Activated CD4-positive, alpha-beta T cell treated with anti-CD3 and anti-CD28 coated beads, Interleukin-2, amount 10 ng/mL, durations not matched to agents 24 days and 14 days (primary cell): Measurements from ENCODE around the gene C5orf24. TPM values are rescaled to one million over a fixed set of nuclear protein-coding genes. Genes with fewer than 3 reads are reported as not detected.

ENCODE experiments used
- DNase-seq: peaks from one replicate; pipeline ENCODE4 v3.0.0; 2022
- H3K27ac Mint-ChIP-seq: one replicate; pipeline ENCODE4 v1.8.0; 2022; ENCODE audit warnings: mild to moderate bottlenecking, mixed read lengths
- H3K27me3 Mint-ChIP-seq: one replicate; pipeline ENCODE4 v1.8.0; 2022; ENCODE audit warnings: mixed read lengths
- H3K36me3 Mint-ChIP-seq: one replicate; pipeline ENCODE4 v1.8.0; 2022; ENCODE audit warnings: low read depth, mild to moderate bottlenecking, mixed read lengths
- H3K4me1 Mint-ChIP-seq: one replicate; pipeline ENCODE4 v1.8.0; 2021; ENCODE audit warnings: mixed read lengths
- H3K4me3 Mint-ChIP-seq: one replicate; pipeline ENCODE4 v1.8.0; 2022; ENCODE audit warnings: mild to moderate bottlenecking, moderate library complexity, mixed read lengths
- H3K9me3 Mint-ChIP-seq: one replicate; pipeline ENCODE4 v1.8.0; 2021; ENCODE audit warnings: mixed read lengths
- intact Hi-C: fragments of 100-400 bp; cut with micrococcal nuclease; formaldehyde crosslinking; loops from one replicate; pipeline ENCODE4 v1.15.1; 2023
- total RNA-seq: library from RNA; stranded (reverse); gene quantifications from 2 replicates; pipeline ENCODE4 v1.2.3, GENCODE V29; 2022

Gene C5orf24
- 38.7 and 43.9 TPM in 2 replicates for total RNA-seq

DNA sequence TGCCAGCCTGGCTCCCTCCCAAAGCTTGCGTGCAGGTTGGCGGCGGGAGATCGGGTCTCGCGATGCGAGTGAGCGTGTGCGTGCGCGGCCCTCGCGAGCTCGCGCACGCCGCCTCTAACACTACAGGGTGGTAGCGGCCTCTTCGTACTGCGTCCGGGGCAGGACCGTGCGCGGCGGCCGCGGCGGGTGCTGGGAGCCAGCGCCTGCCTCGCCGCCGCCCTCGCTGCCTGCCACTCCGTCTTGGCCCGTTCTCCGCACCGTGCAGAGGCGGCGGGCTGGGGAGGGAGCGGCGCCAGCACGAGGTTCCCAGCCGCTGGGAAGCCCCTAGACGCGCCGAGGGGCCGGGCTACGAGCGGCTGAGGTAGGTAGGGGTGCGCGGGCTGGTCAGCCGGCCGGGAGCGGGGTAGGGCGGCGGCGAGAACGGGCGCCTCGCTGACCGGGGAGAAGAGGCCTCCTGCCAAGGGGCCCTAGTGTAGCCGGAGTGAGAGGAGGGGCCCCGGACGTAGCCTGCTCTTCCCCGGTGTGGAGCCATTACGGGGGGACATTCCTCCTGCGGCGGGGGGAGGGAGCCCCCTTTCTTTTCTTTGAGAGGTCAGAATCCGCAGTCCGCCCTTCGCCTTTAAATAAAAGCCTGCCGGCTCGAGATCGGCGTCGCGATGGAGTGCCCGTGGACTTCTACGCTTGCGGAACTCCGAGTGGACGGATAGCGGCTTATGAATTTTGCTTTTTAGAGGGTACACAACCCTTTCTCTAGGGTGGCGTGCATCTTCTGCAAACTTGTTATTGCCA lies at the start of gene C5orf24:
TSS of gene C5orf24 (plus strand) at position 117 of the 789 bp plus-strand sequence. CDS start 8,933 bp downstream, outside the sequence.
- intact Hi-C loops = loop anchor here (1.0 to 5.0 kb wide), 5 partner anchors 28 to 108 kb away; partner anchors contain the start of genes CAMLG, DDX46 and TXNDC15
- Mint-ChIP-seq H3K4me1 (peaks cover 21% of the 10 kb centered on the region), H3K4me3 (peak within 1 kb of the TSS; percentile 98), H3K27me3 (no peaks in the 10 kb centered on the region), H3K36me3 (peaks cover 19% of the 10 kb centered on the region), H3K27ac (peak within 1 kb of the TSS; percentile 97), H3K9me3 (no peaks in the 10 kb centered on the region)
- DNase-seq = peak; percentile 98

DNA sequence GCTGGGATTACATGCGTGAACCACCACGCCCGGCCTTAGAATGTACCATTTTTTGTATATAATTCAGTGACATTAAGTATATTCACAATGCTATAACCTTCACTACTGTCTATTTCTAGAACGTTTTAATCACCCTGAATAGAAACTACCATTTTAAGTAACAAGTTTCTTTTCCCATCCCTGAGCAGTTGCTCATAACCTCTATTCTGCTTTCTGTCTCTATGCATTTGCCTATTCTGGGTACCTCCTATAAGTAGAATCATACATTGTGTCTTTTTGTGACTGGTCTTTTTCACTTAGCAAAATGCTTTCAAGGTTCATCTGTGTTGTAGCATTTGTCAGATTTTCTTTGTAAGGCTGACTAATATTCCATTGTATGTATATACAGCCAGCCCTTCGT lies 47.3 kb upstream of the C5orf24 start:
- H3K27me3 Mint-ChIP-seq = no peaks in the 10 kb centered on the region
- H3K4me3 Mint-ChIP-seq = no peak overlapping the region
- H3K9me3 Mint-ChIP-seq = no peaks in the 10 kb centered on the region
- H3K4me1 Mint-ChIP-seq = no peaks in the 10 kb centered on the region
- no peak for DNase-seq
- H3K36me3 Mint-ChIP-seq = peaks cover 51% of the 10 kb centered on the region
- intact Hi-C loops = no loop called here
- peak overlapping the region; percentile 7 for H3K27ac Mint-ChIP-seq

DNA sequence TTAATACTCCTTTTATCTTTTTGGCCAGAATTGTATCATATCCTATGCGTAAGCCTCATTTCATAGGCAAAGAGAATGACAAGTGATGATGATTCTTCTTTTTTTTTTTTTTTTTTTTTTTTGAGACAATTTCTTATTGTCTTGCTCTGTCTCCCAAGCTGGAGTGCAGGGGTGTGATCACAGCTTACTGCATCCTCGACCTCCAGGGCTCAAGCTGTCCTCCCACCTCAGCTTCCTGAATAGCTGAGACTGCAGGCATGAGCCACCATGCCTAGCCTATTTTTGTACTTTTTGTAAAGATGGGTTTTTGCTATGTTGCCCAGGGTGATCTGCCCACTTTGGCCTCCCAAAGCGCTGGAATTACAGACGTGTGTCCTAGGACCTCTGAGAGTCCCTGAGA lies 41.9 kb upstream of the C5orf24 start:
- Mint-ChIP-seq H3K4me3 (no peak overlapping the region), H3K27me3 (no peaks in the 10 kb centered on the region), H3K36me3 (peaks cover 28% of the 10 kb centered on the region), H3K9me3 (no peaks in the 10 kb centered on the region), H3K4me1 (no peaks in the 10 kb centered on the region), H3K27ac (no peak overlapping the region)
- no peak for DNase-seq
- intact Hi-C loops = no loop called here

DNA sequence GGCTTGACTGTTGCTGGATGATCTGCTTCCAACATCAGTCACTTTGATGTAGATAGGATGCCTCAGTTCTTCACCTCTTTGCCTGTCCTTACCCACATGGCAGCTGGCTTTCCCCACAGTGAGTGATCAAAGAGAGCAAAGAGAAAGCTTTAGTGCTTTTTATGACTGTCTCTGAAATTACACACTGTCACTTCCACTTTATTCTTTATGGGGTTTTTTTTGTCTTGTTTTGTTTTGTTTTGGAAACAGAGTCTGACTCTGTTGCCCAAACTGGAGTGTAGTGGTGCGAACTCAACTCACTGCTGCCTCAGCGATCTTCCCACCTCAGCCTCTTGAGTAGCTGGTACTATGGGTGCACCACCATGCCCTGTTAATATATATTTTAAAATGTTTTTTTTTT lies 32.4 kb upstream of the C5orf24 start:
- no peaks in the 10 kb centered on the region for H3K27me3 Mint-ChIP-seq
- peaks cover 43% of the 10 kb centered on the region for H3K36me3 Mint-ChIP-seq
- intact Hi-C loops = loop anchor here (2.0 to 5.0 kb wide), 2 partner anchors 34 to 75 kb away; partner anchors contain the start of genes C5orf24 and CAMLG
- H3K4me1 Mint-ChIP-seq = peaks cover 9% of the 10 kb centered on the region
- H3K9me3 Mint-ChIP-seq = no peaks in the 10 kb centered on the region
- H3K27ac Mint-ChIP-seq = peak overlapping the region; percentile 82
- no peak overlapping the region for H3K4me3 Mint-ChIP-seq
- DNase-seq = peak; percentile 78

DNA sequence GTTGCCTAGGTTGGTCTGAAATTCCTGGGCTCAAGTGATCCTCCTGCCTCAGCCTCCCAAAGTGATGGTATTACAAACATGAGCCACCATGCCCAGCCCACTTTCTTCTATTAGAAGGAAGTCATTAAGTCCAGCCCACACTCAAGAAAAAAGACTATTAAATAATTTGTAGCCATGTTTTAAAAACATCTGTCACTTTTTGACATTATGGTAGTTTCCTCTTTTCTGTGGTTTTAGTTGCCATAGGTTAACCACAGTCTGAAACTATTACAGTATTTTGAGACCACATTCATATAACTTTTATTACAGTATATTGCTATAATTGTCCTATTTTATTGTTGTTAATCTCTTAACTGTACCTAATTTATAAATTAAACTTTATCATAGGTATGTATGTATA lies 31.9 kb upstream of the C5orf24 start:
- Mint-ChIP-seq H3K27ac (no peak overlapping the region), H3K9me3 (no peaks in the 10 kb centered on the region), H3K4me1 (peaks cover 9% of the 10 kb centered on the region), H3K36me3 (peaks cover 45% of the 10 kb centered on the region), H3K4me3 (no peak overlapping the region), H3K27me3 (no peaks in the 10 kb centered on the region)
- DNase-seq = no peak
- intact Hi-C loops = loop anchor here (2.0 to 5.0 kb wide), 2 partner anchors 33 to 75 kb away; partner anchors contain the start of genes C5orf24 and CAMLG

DNA sequence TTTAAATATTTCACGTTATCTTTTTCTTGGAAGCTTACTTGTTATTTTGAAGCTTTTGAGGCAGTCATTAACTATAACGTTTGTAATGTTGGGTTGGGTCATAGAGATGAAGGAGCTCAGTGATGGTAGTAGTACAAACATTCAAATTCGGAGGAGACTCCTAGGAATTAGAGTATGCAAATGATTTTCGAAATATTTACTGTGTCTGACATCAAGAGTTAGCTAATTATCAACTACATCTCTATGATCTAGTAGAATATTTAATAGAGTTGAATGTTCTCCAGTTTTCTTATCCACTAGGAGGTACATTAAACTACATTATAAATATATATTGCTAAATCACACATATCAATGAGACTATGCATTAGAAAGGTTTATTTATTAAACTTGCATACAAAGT lies 28.8 kb upstream of the C5orf24 start:
- H3K27ac Mint-ChIP-seq = no peak overlapping the region
- intact Hi-C loops = no loop called here
- no peak for DNase-seq
- H3K4me3 Mint-ChIP-seq = no peak overlapping the region
- peaks cover 9% of the 10 kb centered on the region for H3K4me1 Mint-ChIP-seq
- H3K27me3 Mint-ChIP-seq = no peaks in the 10 kb centered on the region
- H3K36me3 Mint-ChIP-seq = peaks cover 44% of the 10 kb centered on the region
- H3K9me3 Mint-ChIP-seq = no peaks in the 10 kb centered on the region

DNA sequence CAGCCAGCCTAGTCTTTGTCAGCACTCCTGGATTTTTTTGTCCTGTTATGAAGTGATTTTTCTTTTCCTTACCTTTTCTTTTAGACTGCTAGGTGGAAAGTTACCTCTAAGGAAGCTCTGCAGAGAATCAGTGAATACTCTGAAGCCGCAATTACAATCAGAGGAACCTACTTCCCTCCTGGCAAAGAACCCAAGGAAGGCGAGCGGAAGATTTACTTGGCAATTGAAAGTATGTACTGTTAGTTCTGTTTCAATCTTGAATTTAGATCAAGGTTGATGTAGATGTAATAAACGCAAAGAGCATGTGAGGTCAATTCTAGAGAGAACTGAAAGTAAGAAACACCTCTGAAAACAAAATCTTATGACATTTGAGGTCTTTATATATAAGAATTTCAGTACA lies 27.0 kb upstream of the C5orf24 start:
- Mint-ChIP-seq H3K4me3 (no peak overlapping the region), H3K27ac (no peak overlapping the region), H3K27me3 (no peaks in the 10 kb centered on the region), H3K4me1 (peaks cover under 1% of the 10 kb centered on the region), H3K36me3 (peaks cover 39% of the 10 kb centered on the region), H3K9me3 (no peaks in the 10 kb centered on the region)
- no peak for DNase-seq
- intact Hi-C loops = no loop called here

DNA sequence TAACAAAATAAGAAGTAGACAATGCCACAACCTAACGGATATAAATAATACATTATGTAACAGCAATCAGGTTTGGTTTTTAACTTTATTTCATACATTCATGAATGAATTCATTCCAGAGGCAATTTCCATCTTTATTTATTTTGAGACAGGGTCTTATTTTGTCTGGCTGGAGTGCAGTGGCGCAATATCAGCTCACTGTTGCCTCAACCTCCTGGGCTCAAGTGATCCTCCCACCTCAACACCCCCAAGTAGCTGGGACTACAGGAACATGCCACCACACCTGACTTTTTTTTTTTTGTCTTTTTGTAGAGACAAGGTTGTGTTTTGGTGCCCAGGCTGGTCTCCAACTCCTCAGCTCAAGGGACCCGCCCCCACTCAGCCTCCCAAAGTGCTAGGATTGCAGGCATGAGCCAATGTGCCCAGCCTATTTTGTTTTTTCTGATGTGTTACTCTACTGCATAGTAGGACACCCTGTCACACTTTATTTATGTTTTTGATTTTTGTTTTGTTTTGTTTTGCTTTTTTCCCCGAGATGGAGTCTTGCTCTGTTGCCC lies 26.3 kb upstream of the C5orf24 start:
- no peak for DNase-seq
- Mint-ChIP-seq H3K27ac (no peak overlapping the region), H3K4me3 (no peak overlapping the region), H3K9me3 (no peaks in the 10 kb centered on the region), H3K36me3 (peaks cover 36% of the 10 kb centered on the region), H3K27me3 (no peaks in the 10 kb centered on the region), H3K4me1 (no peaks in the 10 kb centered on the region)
- intact Hi-C loops = no loop called here

DNA sequence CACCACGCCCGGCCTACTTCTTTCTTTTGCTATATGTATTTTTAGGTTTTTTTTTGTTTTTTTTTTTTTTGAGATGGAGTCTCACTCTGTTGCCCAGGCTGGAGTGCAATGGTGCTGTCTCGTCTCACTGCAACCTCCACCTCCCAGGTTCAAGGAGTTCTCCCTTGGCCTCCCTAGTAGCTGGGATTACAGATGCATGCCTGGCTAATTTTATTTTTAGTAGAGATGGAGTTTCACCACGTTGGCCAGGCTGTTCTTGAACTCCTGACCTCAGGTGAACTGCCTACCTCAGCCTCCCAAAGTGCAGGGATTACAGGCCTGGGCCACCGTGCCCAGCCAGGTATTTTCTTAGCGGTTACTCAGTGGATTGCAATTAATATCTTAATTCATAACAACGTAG lies 23.9 kb upstream of the C5orf24 start:
- H3K27me3 Mint-ChIP-seq = no peaks in the 10 kb centered on the region
- H3K27ac Mint-ChIP-seq = no peak overlapping the region
- H3K4me1 Mint-ChIP-seq = no peaks in the 10 kb centered on the region
- no peak overlapping the region for H3K4me3 Mint-ChIP-seq
- no peak for DNase-seq
- H3K36me3 Mint-ChIP-seq = peaks cover 44% of the 10 kb centered on the region
- intact Hi-C loops = no loop called here
- no peaks in the 10 kb centered on the region for H3K9me3 Mint-ChIP-seq

DNA sequence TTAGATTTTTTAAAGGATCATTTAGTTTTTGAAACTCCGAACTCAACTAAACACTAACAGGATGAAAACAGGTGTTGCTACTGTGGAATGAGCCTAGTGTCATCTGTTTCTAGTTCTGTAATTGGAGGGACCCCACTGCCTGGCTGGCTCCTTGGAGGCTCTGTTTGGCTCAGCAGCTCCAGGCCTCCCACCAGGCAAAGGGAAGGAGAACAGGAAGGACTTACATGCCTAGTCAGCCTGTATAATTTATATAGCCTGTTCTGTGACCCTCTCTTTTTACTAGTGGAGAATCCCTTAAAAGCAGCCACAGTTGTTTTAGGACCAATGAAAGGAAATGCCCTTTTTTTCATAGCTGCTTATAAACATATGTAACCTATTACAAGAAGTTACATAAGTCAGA lies 21.1 kb upstream of the C5orf24 start:
- no peak overlapping the region for H3K4me3 Mint-ChIP-seq
- DNase-seq = no peak
- intact Hi-C loops = no loop called here
- peaks cover 41% of the 10 kb centered on the region for H3K36me3 Mint-ChIP-seq
- H3K27ac Mint-ChIP-seq = no peak overlapping the region
- no peaks in the 10 kb centered on the region for H3K27me3 Mint-ChIP-seq
- no peaks in the 10 kb centered on the region for H3K9me3 Mint-ChIP-seq
- H3K4me1 Mint-ChIP-seq = no peaks in the 10 kb centered on the region

DNA sequence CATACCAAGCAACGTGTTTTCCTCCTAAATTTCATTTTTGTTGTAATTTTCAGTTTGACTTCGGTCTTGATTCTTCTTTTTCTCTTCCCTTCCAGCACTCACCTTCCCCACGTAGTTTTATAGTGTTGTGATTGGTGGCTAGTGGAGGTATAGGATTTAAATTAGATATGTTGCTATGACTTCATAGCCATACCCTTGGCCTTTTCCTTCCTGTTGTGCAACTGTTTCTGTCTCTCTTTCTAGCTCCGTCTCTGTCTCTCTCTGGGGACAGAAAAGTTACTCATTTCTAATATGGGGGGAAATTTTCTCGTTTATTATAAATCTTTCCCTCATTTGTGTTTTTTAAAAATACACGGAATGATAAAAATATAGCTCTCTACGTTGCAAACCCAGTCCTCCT lies 20.6 kb upstream of the C5orf24 start:
- intact Hi-C loops = no loop called here
- no peaks in the 10 kb centered on the region for H3K9me3 Mint-ChIP-seq
- H3K4me1 Mint-ChIP-seq = no peaks in the 10 kb centered on the region
- no peak overlapping the region for H3K4me3 Mint-ChIP-seq
- no peak overlapping the region for H3K27ac Mint-ChIP-seq
- H3K36me3 Mint-ChIP-seq = peaks cover 38% of the 10 kb centered on the region
- no peak for DNase-seq
- no peaks in the 10 kb centered on the region for H3K27me3 Mint-ChIP-seq

DNA sequence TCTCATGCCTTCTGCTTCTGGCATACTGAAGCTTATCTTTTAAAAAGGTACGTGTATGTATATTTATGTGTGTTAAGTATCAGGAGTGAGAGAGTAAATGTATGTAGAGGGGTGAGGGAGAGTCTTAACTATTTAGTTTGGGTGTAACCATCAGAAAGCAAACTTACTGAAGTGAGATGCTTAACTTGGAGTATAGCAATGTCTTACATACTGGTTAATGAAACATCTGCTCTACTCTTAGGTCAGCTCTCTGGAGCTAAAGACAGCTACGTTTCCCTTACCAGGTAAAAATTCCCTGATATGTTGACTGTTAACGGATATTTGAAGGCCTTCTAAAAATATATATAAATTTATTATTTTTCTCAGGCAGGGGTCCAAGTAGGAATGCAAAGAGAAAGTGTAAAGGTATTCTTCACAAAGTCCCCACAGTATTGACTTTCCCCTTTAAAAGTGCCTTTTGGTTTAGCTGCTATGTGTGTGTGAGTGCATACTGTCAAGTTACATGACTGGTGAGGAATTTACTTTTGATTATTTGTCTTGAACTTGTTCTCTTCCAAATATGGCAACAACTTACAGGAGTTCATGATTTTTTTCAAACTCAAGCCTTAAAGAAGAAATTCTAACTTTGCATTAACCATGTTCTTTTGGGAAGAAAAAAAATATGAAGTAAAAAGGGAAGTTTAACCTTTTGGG lies 12.3 kb upstream of the C5orf24 start:
- Mint-ChIP-seq H3K4me3 (no peak overlapping the region), H3K4me1 (no peaks in the 10 kb centered on the region), H3K9me3 (no peaks in the 10 kb centered on the region), H3K27ac (no peak overlapping the region), H3K36me3 (peaks cover 24% of the 10 kb centered on the region), H3K27me3 (no peaks in the 10 kb centered on the region)
- intact Hi-C loops = no loop called here
- no peak for DNase-seq

DNA sequence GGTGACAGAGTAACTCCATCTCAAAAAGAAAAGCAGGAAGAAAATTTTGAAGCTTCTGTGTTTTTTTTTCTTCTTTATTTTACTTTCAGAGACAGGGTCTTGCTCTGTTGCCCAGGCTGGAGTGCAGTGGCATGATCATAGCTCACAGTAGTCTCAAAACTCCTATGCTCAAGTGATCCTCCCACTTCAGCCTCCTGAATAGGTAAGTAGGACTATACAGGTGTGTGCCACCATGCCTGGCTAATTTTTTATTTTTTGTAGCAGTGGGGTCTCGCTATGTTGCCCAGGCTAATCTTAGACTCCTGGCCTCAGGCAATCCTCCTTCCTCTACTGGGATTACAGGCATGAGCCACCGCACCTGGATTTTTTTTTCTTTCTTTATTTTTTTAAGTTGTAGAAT lies 10.1 kb upstream of the C5orf24 start:
- Mint-ChIP-seq H3K9me3 (no peaks in the 10 kb centered on the region), H3K27ac (no peak overlapping the region), H3K27me3 (no peaks in the 10 kb centered on the region), H3K4me3 (no peak overlapping the region), H3K4me1 (no peaks in the 10 kb centered on the region), H3K36me3 (peaks cover 24% of the 10 kb centered on the region)
- no peak for DNase-seq
- intact Hi-C loops = no loop called here

DNA sequence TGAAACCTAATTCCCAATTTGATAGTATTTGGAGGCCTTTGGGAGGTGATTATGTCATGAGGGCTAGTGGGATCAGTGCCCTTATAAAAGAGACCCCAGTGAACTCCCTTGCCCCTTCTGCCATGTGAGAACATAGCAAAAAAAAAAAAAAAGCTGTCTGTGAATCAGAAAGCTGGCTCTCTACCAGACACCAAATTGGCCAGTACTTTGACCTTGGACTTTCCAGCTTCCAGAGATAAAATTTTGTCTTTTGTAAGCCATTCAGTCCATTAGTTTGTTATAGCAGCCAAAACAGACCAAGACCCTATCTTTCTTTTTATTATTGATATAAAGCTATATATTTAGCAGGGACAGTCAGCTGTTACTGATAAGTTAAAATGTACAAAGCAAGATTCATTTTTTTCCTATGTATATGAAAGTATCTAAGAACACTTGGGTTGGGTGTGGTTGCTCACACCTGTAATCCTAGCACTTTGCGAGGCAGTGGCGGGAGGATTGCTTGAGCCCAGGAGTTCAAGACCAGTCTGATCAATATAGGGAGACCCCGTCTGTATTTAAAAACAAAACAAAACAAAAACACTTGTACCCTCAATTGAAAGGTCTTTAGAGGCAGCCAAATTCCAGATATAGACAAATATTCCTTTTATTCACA lies 8.1 kb upstream of the C5orf24 start:
- Mint-ChIP-seq H3K27me3 (no peaks in the 10 kb centered on the region), H3K27ac (no peak overlapping the region), H3K36me3 (peaks cover 22% of the 10 kb centered on the region), H3K4me1 (no peaks in the 10 kb centered on the region), H3K9me3 (no peaks in the 10 kb centered on the region), H3K4me3 (no peak overlapping the region)
- DNase-seq = no peak
- intact Hi-C loops = no loop called here
